GM18873 (cell line): ENCODE data around the gene CXCL6.

Source experiments
- ATAC-seq: cut with Tn5 transposase; IDR thresholded peaks from one replicate; pipeline ENCODE4 v1.9.1; 2021; ENCODE audit warnings: mild to moderate bottlenecking, moderate library complexity, moderate number of reproducible peaks; ENCODE audit not compliant: unreplicated experiment, low FRiP score

Gene CXCL6

DNA sequence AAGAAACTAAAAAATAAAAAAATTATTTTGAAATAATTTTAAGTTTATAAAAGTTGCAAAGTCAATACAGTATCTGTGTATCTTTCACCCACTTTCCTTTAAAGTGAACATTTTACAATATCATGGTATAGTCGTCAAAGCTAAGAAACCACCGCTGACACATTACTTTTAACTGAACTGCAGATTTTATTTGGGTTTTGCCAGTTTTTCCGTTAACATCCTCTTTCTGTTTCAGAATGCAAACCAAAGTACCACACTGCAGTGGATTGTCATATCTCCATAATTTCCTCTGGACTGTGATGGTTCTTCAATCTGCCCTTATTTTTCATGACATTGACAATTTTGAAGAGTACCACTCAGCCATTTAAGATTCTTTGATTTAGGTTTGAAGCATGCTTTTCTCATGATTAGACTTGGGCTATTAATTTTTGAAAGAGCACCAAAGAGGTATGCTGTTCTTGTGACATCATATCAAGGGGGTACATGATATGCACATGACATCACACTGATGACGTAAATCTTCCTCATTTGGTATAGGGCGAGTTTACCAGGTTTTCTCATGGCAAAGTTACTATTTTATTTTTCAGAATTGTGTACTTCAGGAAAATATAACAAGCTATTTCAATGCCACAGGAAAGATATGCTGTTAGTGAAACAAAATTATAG lies 29.1 kb downstream of the CXCL6 start:
- ATAC-seq: no peak

DNA sequence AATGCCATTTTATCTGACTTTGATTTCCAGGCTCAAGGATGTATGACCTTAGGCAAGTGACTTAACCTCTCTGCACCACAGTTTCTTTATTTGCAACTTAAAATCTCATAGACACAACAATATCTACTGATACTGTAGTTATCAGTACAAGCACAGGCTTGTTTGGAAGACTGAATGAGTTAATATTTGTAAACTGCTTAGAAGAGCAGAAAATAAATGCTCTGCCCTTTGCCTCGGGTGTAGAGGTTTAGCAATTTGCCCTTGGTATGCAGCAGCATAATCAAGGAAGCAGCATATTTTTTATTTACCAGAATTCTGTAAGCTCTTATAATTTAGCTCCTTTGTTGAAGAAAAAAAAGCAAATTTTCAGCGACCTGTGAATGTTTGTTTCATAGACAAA lies 29.8 kb downstream of the CXCL6 start:
- no peak for ATAC-seq

DNA sequence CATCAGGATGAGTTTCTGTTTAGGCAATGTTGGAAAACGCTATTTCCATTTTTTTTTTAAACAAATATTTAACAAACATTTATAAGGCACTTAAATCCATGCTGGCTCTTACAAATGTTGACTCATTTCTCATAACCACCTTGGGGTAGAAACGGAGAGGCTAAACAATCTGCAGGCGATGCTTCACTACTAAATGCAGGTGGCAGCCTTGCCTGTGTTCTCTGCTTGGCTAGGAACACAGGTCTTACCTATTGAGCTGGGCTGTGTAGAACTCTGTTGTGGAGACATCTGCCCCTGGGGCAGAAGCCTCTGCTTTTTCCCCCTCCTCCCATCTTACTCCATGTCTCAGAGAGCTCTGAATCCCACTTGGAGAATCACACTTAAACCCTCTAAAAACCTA lies 31.3 kb downstream of the CXCL6 start:
- ATAC-seq: no peak

DNA sequence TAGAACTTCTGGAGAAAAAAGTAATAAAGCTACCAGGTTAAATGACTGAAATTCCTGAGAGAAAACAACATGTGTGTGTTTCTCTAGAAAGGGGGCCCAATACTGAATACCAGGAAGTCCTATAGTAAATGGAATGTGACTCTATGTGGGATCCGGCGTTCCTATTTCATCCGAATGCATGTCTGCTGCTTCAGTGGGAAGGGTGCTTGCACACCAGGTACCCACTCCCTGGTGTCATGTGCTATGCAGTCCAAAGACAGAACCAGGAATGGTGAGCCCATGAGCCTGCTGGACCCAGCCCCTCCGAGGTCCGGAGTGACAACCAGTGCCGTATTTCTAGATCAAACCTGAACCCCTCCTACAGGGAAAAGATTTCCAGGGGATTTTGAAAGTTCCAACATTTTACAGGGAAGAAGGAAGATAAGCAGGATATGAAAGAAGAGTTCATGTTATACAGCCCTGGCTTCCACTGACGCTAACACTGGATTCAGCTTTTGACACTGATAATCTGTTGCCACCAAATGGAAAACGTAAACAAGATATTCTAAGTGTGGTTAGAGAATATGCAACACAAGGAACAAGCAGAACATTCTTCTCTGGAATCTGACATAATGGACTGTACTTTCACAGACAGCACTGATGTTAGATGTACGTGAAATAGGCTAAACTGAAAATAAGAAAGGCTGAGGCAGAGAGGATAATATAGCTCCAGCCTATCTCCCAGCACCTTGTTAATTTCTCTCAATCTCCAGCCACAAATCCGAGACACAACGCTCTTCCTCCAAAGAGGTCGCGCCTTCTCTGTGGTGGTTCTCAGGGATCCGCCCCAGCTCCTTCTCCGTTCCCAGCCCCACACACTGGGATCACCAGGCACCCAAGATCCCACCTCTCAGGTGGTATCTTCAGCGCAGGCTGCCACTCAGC lies 32.0 kb downstream of the CXCL6 start:
- ATAC-seq: no peak

DNA sequence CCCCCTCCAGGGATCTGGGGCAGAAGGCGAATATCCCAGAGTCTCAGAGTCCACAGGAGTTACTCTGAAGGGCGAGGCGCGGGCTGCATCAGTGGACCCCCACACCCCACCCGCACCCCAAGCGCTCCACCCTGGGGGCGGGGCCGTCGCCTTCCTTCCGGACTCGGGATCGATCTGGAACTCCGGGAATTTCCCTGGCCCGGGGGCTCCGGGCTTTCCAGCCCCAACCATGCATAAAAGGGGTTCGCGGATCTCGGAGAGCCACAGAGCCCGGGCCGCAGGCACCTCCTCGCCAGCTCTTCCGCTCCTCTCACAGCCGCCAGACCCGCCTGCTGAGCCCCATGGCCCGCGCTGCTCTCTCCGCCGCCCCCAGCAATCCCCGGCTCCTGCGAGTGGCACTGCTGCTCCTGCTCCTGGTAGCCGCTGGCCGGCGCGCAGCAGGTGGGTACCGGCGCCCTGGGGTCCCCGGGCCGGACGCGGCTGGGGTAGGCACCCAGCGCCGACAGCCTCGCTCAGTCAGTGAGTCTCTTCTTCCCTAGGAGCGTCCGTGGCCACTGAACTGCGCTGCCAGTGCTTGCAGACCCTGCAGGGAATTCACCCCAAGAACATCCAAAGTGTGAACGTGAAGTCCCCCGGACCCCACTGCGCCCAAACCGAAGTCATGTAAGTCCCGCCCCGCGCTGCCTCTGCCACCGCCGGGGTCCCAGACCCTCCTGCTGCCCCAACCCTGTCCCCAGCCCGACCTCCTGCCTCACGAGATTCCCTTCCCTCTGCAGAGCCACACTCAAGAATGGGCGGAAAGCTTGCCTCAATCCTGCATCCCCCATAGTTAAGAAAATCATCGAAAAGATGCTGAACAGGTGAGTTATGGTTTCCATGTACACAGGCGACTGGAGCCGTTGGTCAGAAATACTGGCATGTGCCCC lies 32.9 kb downstream of the CXCL6 start, which contains the start of gene CXCL1:
TSS of gene CXCL1 (plus strand) at position 264 of the 926 bp plus-strand sequence. CDS start at position 342, 78 bp downstream.
- ATAC-seq: no peak

- no peak for ATAC-seq
Measured at GRCh38 chr4:73870260-73870659, 33.8 kb downstream of the CXCL6 start.

DNA sequence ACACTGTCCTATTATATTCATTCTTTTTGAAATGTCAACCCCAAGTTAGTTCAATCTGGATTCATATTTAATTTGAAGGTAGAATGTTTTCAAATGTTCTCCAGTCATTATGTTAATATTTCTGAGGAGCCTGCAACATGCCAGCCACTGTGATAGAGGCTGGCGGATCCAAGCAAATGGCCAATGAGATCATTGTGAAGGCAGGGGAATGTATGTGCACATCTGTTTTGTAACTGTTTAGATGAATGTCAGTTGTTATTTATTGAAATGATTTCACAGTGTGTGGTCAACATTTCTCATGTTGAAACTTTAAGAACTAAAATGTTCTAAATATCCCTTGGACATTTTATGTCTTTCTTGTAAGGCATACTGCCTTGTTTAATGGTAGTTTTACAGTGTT lies 34.3 kb downstream of the CXCL6 start:
- no peak for ATAC-seq

DNA sequence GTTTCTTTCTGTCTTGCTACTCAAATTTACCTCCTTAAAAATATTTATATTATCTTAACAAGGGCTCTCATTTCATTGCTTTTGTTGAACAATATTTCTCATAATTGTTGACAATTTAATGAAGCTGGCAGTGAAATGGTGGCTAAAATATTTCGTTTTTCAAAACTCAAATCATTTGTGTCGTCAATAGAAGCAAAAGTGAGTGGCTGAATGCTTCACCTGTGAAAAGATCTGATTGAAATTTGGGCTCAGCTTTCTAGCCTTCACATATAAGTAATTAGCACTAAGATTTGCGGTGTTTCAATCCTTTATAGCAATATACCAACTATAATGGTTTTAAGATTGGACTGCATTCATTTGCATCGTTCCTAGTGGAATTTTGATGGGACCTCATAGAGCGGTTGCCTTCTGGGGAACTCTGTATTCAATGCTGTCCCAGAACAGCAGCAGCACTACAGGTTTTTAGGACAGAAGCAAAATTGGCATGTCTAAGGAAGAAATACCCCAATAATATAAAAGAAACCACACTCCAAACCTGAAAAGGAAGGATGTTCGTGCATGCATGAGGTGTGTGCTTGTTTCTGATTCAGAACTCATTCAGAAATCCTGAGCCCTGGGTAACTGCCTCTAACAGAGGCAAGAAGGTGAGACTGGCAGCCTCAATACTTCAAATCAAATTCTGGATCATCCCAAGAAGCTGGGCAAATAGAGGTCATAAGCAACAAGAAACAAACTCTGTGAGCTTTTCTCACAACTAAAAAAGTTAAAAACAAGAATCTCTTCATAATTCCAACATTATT lies 35.2 kb downstream of the CXCL6 start:
- no peak for ATAC-seq

- no peak for ATAC-seq
Measured at GRCh38 chr4:73872316-73873108, 36.0 kb downstream of the CXCL6 start.

GRCh38 chr4:73874386-73874785 lies 37.9 kb downstream of the CXCL6 start:
- no peak for ATAC-seq

GRCh38 chr4:73875401-73875800 lies 38.9 kb downstream of the CXCL6 start:
- ATAC-seq: no peak

DNA sequence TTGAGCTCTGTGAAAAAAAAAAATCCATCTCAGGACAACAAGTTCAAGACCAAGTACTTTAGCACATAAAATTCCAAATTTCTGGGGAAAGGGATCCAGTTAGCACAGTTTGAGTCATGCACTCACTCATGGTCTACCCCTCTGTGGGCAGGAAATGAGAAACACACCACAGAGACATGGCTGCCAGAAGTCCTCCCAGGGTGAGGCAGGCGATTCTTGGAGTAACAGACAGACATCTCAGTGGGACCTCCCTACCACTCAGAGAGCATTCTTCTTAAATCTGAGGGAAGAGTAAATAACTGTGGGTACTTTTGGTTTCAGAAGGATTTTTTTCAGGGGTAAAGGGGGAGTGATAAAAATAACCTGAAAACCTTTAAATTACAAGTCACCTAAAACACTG lies 46.8 kb downstream of the CXCL6 start:
- no peak for ATAC-seq

GRCh38 chr4:73885574-73886267 lies 49.2 kb downstream of the CXCL6 start:
- ATAC-seq: no peak
